WTC11 (cell line): ENCODE data around the gene CORO2B. TPM values are rescaled to one million over a fixed set of nuclear protein-coding genes. Genes with fewer than 3 reads are reported as not detected.

ENCODE experiments used
- ATAC-seq: fragments of 200-7000 bp; cut with Tn5 transposase; 2 replicates; pipeline ENCODE4 v1.10.0; 2021; ENCODE audit warnings: mild to moderate bottlenecking, moderate library complexity
- CTCF ChIA-PET: fragments of 300-600 bp; sonication (Branson Sonifier 250); formaldehyde crosslinking; loops from one replicate; lab custom pipeline; 2021; ENCODE audit warnings: antibody characterized with exemption; lab: Charles Lee
- POLR2A ChIA-PET: fragments of 350-600 bp; sonication (Branson Sonifier 250); formaldehyde crosslinking; loops from one replicate; lab custom pipeline; 2021; ENCODE audit warnings: antibody characterized with exemption; lab: Charles Lee
- DNase-seq: peaks from one replicate; pipeline ENCODE4 v3.0.0; 2021; ENCODE audit warnings: low spot score
- H3K27ac Mint-ChIP-seq: 2 replicates; pipeline ENCODE4 v1.8.0; 2021; ENCODE audit warnings: mixed read lengths
- H3K27me3 Mint-ChIP-seq: 2 replicates; pipeline ENCODE4 v1.8.0; 2021; ENCODE audit warnings: low read depth, mild to moderate bottlenecking, moderate library complexity, mixed read lengths
- H3K36me3 Mint-ChIP-seq: 2 replicates; pipeline ENCODE4 v1.8.0; 2021; ENCODE audit warnings: mixed read lengths
- H3K4me1 Mint-ChIP-seq: 2 replicates; pipeline ENCODE4 v1.8.0; 2022; ENCODE audit warnings: mixed read lengths
- H3K4me3 Mint-ChIP-seq: 2 replicates; pipeline ENCODE4 v1.8.0; 2021; ENCODE audit warnings: mild to moderate bottlenecking, moderate library complexity, mixed read lengths
- H3K9me3 Mint-ChIP-seq: 2 replicates; pipeline ENCODE4 v1.8.0; 2021; ENCODE audit warnings: mixed read lengths
- ATF1 ChIP-seq: sonication (generic); formaldehyde crosslinking; IDR thresholded peaks from 2 replicates; pipeline ENCODE4 v1.8.1; 2023; ENCODE audit warnings: mild to moderate bottlenecking, moderate library complexity, missing genetic modification reagents
- ATF3 ChIP-seq: sonication (generic); formaldehyde crosslinking; conservative IDR thresholded peaks from 2 replicates; pipeline ENCODE4 v1.8.1; 2022; ENCODE audit warnings: mild to moderate bottlenecking, missing genetic modification reagents
- CREB1 ChIP-seq: sonication (generic); formaldehyde crosslinking; IDR thresholded peaks from 2 replicates; pipeline ENCODE4 v1.8.0; 2023; ENCODE audit warnings: mild to moderate bottlenecking, missing genetic modification reagents
- CREM ChIP-seq: sonication (generic); formaldehyde crosslinking; IDR thresholded peaks from 2 replicates; pipeline ENCODE4 v1.8.1; 2022; ENCODE audit warnings: mild to moderate bottlenecking, missing genetic modification reagents, moderate library complexity
- E2F1 ChIP-seq: sonication (generic); formaldehyde crosslinking; IDR thresholded peaks from 2 replicates; pipeline ENCODE4 v1.8.0; 2022; ENCODE audit warnings: mild to moderate bottlenecking, missing genetic modification reagents
- E2F4 ChIP-seq: sonication (generic); formaldehyde crosslinking; IDR thresholded peaks from 2 replicates; pipeline ENCODE4 v1.8.1; 2022; ENCODE audit warnings: low read depth, mild to moderate bottlenecking, moderate library complexity, missing genetic modification reagents, borderline replicate concordance
- EMX1 ChIP-seq: fragments of 250-450 bp; sonication (Bioruptor Pico); IDR thresholded peaks from 2 replicates; pipeline ENCODE4 v1.8.0; 2021; ENCODE audit warnings: mild to moderate bottlenecking
- ETV6 ChIP-seq: sonication (generic); formaldehyde crosslinking; IDR thresholded peaks from 2 replicates; pipeline ENCODE4 v1.8.1; 2022; ENCODE audit warnings: mild to moderate bottlenecking, missing genetic modification reagents
- FOXK1 ChIP-seq: sonication (generic); formaldehyde crosslinking; IDR thresholded peaks from 2 replicates; pipeline ENCODE4 v1.8.0; 2022; ENCODE audit warnings: mild to moderate bottlenecking, moderate library complexity, missing genetic modification reagents
- GRHL2 ChIP-seq: fragments of 250-450 bp; sonication (Bioruptor Pico); IDR thresholded peaks from 2 replicates; pipeline ENCODE4 v1.8.0; 2022; ENCODE audit warnings: mild to moderate bottlenecking, moderate library complexity; ENCODE audit not compliant: insufficient replicate concordance, severe bottlenecking
- KAT7 ChIP-seq: sonication (generic); formaldehyde crosslinking; IDR thresholded peaks from 2 replicates; pipeline ENCODE4 v1.8.1; 2023; ENCODE audit warnings: missing genetic modification reagents, mild to moderate bottlenecking, borderline replicate concordance
- MAX ChIP-seq: sonication (generic); formaldehyde crosslinking; IDR thresholded peaks from 2 replicates; pipeline ENCODE4 v1.8.0; 2022; ENCODE audit warnings: mild to moderate bottlenecking, missing genetic modification reagents
- NR2C2 ChIP-seq: sonication (generic); formaldehyde crosslinking; IDR thresholded peaks from 2 replicates; pipeline ENCODE4 v1.8.0; 2022; ENCODE audit warnings: mild to moderate bottlenecking, missing genetic modification reagents
- PRDM15 ChIP-seq: sonication (generic); formaldehyde crosslinking; IDR thresholded peaks from 2 replicates; pipeline ENCODE4 v1.8.0; 2022; ENCODE audit warnings: missing genetic modification reagents
- SMAD3 ChIP-seq: sonication (generic); formaldehyde crosslinking; IDR thresholded peaks from 2 replicates; pipeline ENCODE4 v1.8.0; 2022; ENCODE audit warnings: missing genetic modification reagents, mild to moderate bottlenecking, borderline replicate concordance
- SMAD4 ChIP-seq: sonication (generic); formaldehyde crosslinking; IDR thresholded peaks from 2 replicates; pipeline ENCODE4 v1.8.0; 2022; ENCODE audit warnings: mild to moderate bottlenecking, missing genetic modification reagents
- TCF7 ChIP-seq: sonication (generic); formaldehyde crosslinking; IDR thresholded peaks from 2 replicates; pipeline ENCODE4 v1.8.0; 2022; ENCODE audit warnings: mild to moderate bottlenecking, low read depth, missing genetic modification reagents, moderate library complexity
- TEAD1 ChIP-seq: sonication (generic); formaldehyde crosslinking; IDR thresholded peaks from 2 replicates; pipeline ENCODE4 v1.8.0; 2022; ENCODE audit warnings: mild to moderate bottlenecking, missing genetic modification reagents
- USF2 ChIP-seq: sonication (generic); formaldehyde crosslinking; IDR thresholded peaks from 2 replicates; pipeline ENCODE4 v1.8.1; 2023; ENCODE audit warnings: mild to moderate bottlenecking, missing genetic modification reagents, moderate library complexity
- ZNF263 ChIP-seq: sonication (generic); formaldehyde crosslinking; IDR thresholded peaks from 2 replicates; pipeline ENCODE4 v1.8.1; 2022; ENCODE audit warnings: low read depth, mild to moderate bottlenecking, moderate library complexity, missing genetic modification reagents
- ZNF423 ChIP-seq: fragments of 250-450 bp; sonication (Bioruptor Pico); IDR thresholded peaks from 2 replicates; pipeline ENCODE4 v2.1.2; 2022; ENCODE audit warnings: mild to moderate bottlenecking, moderate library complexity
- ZNF425 ChIP-seq: fragments of 250-450 bp; sonication (Bioruptor Pico); conservative IDR thresholded peaks from 2 replicates; pipeline ENCODE4 v1.9.0; 2021; ENCODE audit warnings: mild to moderate bottlenecking
- ZNF532 ChIP-seq: fragments of 250-450 bp; sonication (Bioruptor Pico); IDR thresholded peaks from 2 replicates; pipeline ENCODE4 v1.9.0; 2021; ENCODE audit warnings: mild to moderate bottlenecking, borderline replicate concordance
- ZNF671 ChIP-seq: fragments of 250-450 bp; sonication (Bioruptor Pico); IDR thresholded peaks from 2 replicates; pipeline ENCODE4 v1.8.0; 2021; ENCODE audit warnings: mild to moderate bottlenecking
- total RNA-seq: library from RNA; stranded (reverse); gene quantifications from 3 replicates; pipeline ENCODE4 v1.2.3, GENCODE V29; 2021

CORO2B gene
- total RNA-seq, 1 experiment from 2014 or later, result 4.9 TPM

- Mint-ChIP-seq H3K27ac (no peak overlapping the region; the same call in 1 of the 2 replicates), H3K36me3 (peaks cover 1% of the 10 kb centered on the region; the same call in 1 of the 2 replicates), H3K4me3 (peak overlapping the region; percentile 38), H3K4me1 (peaks cover 26% of the 10 kb centered on the region), H3K9me3 (peaks cover 8% of the 10 kb centered on the region), H3K27me3 (peaks cover 4% of the 10 kb centered on the region; the same call in 1 of the 2 replicates)
- DNase-seq (peak; percentile 33), ATAC-seq (peak; percentile 71)
- POLR2A ChIA-PET, result no interaction called here
- TF ChIP-seq USF2 (no peak), MAX (CRISPR knock-in tag) (peak; percentile 53; the same call in 1 of the 2 replicates), GRHL2 (no peak), SMAD3 (CRISPR knock-in tag) (no peak), CREB1 (CRISPR knock-in tag) (no peak), TCF7 (no peak), ETV6 (no peak), ZNF425 (CRISPR knock-in tag) (no peak), ZNF423 (no peak), TEAD1 (CRISPR knock-in tag) (no peak), KAT7 (no peak), SMAD4 (CRISPR knock-in tag) (no peak), ZNF263 (CRISPR knock-in tag) (peak; percentile 86; the same call in 1 of the 2 replicates), EMX1 (no peak), ATF3 (CRISPR knock-in tag) (no peak), NR2C2 (CRISPR knock-in tag) (no peak), CREM (CRISPR knock-in tag) (no peak), E2F4 (no peak), ATF1 (CRISPR knock-in tag) (no peak), E2F1 (CRISPR knock-in tag) (no peak), FOXK1 (no peak), ZNF532 (CRISPR knock-in tag) (no peak), ZNF671 (CRISPR knock-in tag) (no peak), PRDM15 (CRISPR knock-in tag) (peak; percentile 52)
- CTCF ChIA-PET, result interaction anchor here (0.6 to 2.8 kb wide), 14 partner anchors 9 to 331 kb away, joined by 3 to 24 read pairs (median 4); no protein-coding TSS in a partner anchor
Measured at GRCh38 chr15:68700455-68701123, 121.8 kb downstream of the CORO2B start.
